Anterior cingulate cortex (tissue), 58 donors: Measurements from ENCODE around the gene PTPN7.
"Not testable (repeated sequence)": the region's sequence is repeated elsewhere in the genome, so short reads cannot be mapped to it uniquely, and the experiment has no call there.

ENCODE experiments used
- DNase-seq, 58 donors: peaks; one replicate each; lab custom pipeline; 2025; lab: John Stamatoyannopoulos, UW

Gene PTPN7

DNA sequence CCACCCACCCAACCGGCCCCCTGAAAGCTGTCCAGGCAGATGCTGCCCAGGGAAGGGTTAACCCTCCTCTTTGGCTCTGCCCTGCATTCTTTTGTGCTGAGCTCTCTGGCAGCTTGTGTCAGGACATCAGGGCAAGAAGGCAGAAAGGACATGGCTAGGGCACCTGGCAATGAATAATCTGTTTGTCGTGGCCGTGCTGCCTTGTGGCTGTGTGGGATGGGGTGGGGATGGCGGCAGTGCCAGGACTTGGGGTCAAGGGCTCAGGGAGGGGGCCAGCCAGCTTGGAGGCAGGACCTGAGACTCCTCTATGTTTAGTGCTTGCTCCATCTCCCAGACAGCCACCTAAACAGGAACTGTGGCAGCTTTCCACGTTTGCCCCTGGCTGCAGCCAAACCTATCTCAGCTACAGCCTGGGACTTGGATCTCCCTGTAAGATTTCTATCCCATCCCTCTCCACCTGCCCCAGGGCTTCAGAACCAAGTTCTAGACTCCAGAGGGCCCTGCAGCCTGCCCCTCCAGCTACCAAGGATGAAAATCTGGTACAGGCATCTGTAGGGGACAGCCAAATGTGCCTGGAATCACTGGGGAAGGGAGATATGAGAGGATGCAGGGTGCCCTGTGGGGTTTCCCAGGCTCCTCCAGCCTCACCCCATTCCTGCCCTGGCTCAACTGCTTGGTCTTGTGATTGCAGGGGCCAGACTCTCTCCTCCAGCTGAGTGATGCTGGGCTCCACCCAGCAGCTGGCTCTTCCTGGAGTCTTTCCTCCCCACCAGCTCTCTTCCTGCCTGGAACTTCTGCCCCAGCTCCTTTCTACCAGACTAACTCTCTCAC, 47.3 kb downstream of the PTPN7 start:
- peak in 1 of 58 donors; percentile 26 for DNase-seq

DNA sequence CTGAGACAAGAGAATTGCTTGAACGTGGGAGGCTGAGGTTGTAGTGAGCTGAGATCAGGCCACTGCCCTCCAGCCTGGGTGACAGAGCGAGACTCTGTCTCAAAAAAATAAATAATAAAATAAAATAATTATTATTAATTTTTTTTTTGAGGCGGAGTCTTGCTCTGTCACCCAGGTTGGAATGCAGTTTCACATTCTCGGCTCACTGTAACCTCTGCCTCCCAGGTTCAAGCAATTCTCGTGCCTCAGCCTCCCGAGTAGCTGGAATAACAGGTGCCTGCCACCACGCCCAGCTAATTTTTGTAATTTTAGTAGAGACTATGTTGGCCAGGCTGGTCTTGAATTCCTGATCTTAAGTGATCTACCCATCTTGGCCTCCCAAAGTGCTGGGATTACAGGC, 48.8 kb downstream of the PTPN7 start:
- DNase-seq = not testable (repeated sequence)

DNA sequence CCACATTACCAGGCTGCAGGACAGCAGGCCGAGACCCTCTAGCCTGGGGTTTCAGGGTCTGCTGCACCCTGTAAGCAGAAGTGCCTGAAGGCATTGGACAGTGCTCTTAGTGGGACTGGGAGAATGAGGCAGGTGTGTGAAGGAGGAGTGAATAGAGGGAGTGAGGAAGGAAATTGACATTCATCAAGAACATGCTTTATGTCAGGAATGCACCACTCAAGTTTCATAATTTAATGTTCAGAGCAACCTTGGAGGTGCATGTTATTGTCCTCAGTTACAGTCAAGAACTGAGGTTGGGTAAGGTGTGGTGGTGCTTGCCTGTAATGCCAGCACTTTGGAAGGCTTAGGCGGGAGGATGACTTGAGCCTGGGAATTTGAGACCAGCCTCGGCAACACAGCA, 49.4 kb downstream of the PTPN7 start:
- DNase-seq = no peak

DNA sequence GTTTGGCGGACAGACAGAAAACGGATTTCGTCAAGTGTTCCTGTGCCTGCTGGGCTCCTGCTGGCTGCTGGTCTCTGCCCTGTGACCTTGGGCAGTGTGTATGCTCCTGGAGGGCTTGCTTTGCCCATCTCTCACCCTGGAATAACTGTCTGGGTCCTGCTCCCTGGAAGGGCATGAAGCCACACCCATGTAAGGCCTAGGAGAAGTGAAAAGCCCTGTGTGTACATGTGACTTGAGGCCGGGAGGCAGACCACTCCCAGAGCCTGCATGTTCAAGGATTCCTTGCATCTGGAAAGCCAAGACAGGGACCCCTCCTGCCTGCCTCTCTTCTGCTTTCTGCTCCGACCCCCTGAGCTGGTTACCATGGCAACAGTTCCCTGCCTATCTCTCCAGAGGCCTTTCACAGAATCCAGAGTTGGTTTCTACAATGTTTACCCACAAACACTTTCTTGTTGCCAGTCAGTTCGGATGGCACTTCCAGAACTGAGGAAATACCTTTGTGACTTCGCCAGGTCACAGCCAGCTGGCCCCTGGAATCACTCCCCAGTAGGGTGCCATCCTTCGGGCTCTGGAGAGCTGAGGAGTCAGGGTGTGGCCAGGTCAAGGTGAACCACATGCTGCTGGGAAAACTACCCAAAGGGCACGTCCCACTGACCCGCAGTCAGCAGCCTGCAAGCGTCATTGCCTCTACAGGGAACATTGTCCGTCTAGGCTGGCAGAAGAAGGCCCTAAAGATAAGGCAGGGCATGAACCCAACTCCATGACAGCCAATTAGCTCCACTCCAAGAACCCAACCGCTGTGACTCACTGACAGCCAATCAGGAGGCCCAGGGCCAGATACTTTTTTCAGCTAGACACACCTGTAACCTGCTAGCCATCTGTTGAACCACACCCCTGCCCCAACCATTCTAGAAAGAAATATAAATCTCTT, 52.3 kb downstream of the PTPN7 start:
- DNase-seq = no peak

DNA sequence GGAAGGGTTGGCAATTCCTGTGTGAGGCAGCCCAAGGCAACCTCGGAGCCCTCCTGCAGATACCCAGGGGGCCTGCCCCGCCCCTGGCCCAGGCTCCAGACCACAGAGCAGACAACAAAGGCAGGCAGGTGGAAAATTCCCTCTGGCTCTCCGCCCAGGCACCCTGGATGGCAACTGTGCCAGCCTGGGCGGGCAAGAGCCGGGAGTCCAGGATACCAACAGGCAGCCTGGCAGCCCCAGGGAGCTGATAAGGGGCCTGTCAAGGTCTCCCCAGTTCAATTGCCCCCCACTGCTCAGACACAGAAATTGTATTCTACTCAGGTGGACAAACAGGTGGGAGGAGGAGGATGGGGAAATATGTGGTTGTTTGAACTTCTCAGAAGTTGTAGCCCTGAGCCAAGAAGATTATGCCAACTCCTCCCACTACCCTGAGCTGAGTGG, 53.1 kb downstream of the PTPN7 start:
- DNase-seq = no peak

DNA sequence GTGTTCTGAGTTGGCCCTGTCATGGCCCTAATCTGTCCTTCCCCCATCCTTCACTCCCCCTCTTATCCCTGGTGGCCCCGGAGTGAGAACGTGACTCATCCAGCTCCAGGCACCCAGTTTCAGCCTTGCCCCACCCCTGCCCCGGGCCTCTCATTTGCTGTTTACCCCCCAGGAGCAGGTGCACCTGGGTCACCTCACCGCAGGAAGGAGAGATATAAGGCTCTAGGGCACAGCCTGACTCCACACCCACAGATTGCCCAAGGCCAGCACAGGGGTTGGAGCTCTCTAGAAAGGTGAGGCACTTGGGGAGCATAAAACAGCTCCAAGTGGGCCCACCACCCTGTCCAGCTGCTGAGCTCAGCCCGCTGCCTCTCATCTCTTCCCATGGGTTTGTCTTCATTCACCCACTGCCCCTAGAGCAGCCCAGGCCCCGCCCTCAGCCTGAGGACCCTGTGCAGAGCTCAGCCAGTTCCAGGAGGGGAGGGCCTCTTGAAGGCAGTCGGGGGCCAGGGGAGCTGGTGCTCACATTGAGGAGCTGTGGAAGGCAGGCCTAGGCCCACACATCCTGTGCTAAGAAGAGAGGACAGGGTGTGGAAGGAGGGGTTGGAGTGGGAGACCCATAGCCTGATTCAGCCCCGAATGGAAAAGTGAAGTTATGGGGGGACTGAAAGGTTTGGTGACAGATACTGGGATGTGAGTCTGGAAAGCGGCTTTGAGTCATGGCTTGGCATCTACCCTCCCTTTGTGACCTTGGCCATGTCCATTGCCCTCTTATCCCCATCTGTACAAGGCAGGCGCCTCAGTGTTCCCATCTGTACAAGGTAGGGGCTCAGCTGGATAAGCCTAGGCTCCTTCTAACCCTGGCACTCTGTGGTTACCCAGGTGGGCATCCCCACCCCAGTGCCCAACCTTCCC, 53.8 kb downstream of the PTPN7 start:
- DNase-seq = no peak

DNA sequence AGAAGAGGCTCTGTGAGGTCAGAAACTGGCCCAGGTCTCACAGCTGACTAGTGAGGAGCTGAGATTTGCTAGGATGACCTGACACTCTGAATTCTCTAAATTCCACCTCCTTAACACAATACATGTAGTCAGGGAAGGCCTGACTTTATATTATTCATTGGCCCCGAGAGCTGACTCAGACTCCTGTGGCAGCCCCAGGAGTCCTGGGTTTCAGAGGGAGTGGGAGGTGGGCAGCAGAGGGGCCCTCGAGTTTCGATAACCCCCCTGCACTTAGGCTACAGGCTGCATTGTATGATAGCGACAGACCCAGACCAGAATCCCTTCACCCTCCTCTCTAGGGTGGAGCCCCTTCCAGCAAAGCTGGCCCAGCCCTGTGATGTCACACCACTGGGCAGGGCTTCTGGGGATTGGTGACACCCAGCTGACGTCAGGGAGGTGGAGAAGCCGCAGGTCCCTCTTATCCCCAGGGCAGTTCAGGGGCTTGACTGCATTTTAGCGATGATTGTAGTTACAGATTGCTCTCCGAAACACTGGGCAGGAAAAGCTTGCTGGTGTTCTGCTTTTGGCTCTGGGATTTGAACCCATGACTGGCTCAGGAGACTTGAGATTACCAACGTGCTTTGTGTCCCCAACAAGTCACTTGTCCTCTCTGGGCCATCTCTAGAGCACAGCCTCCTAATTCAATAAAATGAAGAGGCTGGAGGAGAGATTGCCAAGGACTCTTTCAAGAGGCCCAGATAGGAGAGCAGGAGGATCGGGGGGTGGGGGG, 54.6 kb downstream of the PTPN7 start:
- no peak for DNase-seq

DNA sequence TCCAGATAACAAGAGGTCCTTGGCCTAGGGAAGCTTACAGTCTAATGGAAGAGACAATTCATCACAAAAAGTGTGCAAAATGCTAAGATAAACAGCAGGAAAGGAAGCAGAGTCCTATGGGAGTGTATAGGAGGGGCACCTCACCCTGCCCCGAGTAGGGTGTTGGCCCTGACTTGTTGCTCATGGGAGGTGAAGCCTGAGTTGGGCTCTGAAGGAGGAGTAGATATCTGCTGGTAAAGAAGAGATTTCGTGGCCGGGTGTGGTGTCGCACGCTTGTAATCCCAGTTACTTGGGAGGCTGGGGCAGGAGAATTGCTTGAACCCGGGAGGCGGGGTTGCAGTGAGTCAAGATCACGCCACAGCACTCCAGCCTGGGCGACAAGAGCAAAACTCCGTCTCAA, 56.3 kb downstream of the PTPN7 start:
- no peak for DNase-seq

DNA sequence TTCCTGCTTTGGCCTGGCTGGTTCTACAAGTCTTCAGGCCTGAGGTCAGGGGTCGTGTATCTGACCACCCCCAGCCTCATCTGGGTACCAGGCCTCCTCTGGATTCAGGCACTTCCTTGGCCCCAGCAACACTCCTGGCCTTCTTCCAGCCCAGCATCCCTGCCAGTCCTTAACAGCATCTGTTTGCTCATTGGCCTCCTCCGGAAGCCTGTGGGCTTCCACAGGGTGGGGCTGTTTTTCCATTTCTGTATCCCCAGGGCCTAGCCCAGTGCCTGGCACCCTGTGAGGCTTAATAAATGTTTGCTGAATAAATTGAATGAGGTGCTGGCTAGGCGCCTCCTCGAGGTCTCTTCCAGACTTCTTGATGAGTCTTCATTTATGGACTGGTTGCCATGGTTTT, 59.2 kb downstream of the PTPN7 start:
- DNase-seq = peak in 4 of 58 donors; percentile 12 to 46 (median 22)
